Body of pancreas (tissue), 4 donors: Measurements from ENCODE around the gene SNAPC2.

Source experiments
- POLR2A ChIP-seq, 3 donors: fragments of 450-650 bp; IDR thresholded peaks; one replicate each; pipeline ENCODE4 v1.6.1; 2016; ENCODE audit warnings: antibody characterized with exemption in 3 of 3, mild to moderate bottlenecking in 2 of 3
- TF ChIP-seq, protein P1 (sequence below), 7 experiments: fragments of 450-650 bp in 4 of 7; fragments of 200-600 bp in 3 of 7; sonication (generic) in 3 of 7; IDR thresholded peaks; one replicate each; pipeline ENCODE4 v1.5.1; 2016 to 2019; ENCODE audit warnings: antibody characterized with exemption in 7 of 7

DNA sequence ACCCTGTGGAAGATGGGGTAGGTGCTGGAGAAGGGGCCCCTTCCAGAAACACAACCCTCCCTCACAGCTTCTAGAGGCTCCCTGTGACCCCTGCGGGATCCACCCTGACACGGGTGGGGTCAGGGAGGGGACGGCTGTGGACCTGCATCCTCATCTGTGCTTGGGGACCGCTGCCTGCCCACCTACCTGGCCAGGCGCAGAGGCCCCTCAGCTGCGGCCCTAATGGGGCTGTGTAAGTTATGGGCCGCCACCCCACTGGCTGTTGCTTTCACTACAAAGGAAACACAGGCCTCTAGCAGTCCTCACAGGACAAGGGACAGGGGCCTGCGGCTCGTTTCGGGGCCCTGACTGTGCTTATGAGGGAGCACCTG, 12.8 kb downstream of the SNAPC2 start:
- TF ChIP-seq, protein P1, sequence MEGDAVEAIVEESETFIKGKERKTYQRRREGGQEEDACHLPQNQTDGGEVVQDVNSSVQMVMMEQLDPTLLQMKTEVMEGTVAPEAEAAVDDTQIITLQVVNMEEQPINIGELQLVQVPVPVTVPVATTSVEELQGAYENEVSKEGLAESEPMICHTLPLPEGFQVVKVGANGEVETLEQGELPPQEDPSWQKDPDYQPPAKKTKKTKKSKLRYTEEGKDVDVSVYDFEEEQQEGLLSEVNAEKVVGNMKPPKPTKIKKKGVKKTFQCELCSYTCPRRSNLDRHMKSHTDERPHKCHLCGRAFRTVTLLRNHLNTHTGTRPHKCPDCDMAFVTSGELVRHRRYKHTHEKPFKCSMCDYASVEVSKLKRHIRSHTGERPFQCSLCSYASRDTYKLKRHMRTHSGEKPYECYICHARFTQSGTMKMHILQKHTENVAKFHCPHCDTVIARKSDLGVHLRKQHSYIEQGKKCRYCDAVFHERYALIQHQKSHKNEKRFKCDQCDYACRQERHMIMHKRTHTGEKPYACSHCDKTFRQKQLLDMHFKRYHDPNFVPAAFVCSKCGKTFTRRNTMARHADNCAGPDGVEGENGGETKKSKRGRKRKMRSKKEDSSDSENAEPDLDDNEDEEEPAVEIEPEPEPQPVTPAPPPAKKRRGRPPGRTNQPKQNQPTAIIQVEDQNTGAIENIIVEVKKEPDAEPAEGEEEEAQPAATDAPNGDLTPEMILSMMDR (IDR thresholded peaks at IDR 0.05): no peak
- no peak for TF ChIP-seq POLR2A (IDR thresholded peaks at IDR 0.05)
